SKM-1 (cell line): ENCODE measurements around the gene GFRA1.

ENCODE experiments used
- DNase-seq: peaks from one replicate; lab custom pipeline; 2025; ENCODE audit not compliant: unreplicated experiment; lab: John Stamatoyannopoulos, UW

GFRA1 gene

DNA sequence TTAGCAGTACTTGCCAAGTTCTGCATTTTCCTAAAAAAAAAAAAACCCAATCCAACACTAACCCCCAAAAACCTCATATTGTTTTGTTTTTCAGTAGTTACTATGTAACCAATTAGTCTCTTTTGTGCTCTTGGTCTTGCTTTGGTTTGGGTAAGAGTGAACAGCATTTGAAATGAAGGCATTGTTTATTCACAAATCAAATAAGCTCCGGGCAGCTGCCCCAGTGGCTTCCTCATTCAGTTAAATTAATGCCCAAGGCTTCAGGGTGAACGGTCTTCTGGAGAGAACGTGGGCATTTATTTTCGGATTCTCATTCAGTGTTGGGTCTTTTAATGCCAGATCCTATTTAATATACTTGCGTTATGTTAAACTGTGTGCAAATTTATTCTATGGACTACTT lies 108.7 kb downstream of the GFRA1 start:
- no peak for DNase-seq

- no peak for DNase-seq
Observed at GRCh38 chr10:116163333-116164131, 109.5 kb downstream of the GFRA1 start.

GRCh38 chr10:116162851-116163250 lies 110.2 kb downstream of the GFRA1 start:
- no peak for DNase-seq

DNA sequence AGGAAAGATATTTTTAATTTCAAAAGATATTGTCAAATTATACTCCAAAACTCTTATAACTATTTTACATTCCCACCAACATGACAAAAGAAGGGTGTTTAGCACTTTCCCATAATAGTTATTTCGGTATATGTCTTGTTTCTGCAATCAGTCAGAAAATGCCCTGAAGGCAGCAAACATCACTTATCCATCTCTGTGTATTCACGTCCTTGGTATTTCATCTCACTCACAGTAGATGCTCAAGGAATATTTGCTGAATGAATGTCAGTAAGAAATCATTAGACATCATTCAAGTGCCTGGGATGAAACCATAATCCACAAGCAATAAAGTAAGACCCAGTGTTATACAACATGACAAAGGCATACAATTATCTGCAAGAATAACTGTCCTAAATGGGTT lies 112.7 kb downstream of the GFRA1 start:
- no peak for DNase-seq

DNA sequence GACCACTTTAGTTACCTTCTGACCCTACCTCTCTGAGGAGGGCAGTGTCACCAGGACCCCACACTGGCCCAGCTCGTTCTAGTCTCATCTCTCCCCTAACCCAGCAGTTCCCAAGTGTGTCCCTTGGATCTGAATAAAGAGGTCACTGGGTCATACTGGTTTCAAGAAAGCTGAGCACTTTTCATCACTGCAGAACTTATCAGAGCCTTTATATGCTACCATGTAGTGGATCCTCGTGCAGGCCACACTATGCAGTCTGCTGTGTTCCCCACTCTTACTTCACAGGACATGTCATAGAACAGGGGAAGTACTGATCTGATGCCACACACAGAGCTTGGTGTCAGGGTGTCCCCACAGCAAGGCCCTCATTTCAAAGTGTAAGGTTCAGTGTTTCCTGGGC lies 113.8 kb downstream of the GFRA1 start:
- DNase-seq, result no peak

DNA sequence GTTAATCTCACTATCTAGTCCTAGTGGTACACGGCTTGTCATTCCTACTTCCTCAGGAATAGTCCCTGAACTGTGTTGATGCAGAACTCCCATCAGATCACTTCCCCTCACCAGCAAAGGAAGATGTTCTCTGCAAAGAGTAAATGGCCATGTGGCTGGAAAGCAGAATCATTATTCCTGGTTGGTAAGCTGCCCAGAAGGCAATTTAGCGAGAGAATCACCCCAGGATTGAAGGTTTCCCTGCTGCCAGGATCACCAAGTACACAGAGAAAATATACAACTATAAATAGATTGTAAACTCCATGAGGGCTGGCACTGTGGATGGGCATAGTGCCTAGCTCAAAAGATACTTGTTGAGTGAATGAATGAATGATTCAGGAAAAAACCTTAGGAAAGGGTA lies 115.0 kb downstream of the GFRA1 start:
- no peak for DNase-seq

DNA sequence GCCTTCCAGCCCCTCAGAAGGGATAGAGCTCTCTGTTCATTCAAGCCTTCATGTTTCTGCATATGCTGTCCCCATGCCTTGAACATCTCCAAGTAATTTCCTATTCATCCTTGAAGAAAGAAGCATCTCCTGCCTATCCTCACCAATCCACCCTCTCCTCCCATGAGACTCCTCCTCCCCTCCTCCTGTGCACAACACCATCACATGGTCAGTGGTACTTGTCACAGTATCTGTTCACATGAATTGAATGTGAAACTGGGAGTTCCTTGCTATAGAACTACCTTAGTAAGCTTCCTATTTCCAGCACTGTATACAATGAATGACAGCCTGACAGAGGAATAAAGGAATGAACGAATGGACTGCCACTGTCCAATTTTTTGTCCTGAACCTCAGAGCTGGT lies 115.5 kb downstream of the GFRA1 start:
- no peak for DNase-seq

GRCh38 chr10:116156819-116157218 lies 116.2 kb downstream of the GFRA1 start:
- DNase-seq, result no peak

DNA sequence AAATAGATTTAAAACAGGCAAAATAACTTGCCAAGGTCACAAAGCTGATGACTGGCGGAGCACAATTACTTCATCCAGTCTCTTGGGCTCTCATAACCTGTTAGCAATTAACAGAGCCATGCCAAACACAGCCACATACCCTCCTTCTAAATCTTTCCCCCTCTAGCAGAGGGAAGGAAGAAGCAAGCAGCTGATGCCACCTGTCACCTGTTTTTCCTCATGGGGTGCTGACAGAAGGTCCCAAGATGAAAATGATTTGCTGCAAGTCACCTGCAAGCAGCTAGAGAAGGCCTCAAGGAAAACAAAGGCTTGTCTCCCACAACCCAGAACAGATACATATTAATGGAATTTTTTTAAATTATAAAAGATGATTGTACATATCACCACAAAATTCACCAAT lies 117.8 kb downstream of the GFRA1 start:
- no peak for DNase-seq

- no peak for DNase-seq
Observed at GRCh38 chr10:116154651-116155050, 118.4 kb downstream of the GFRA1 start.

DNA sequence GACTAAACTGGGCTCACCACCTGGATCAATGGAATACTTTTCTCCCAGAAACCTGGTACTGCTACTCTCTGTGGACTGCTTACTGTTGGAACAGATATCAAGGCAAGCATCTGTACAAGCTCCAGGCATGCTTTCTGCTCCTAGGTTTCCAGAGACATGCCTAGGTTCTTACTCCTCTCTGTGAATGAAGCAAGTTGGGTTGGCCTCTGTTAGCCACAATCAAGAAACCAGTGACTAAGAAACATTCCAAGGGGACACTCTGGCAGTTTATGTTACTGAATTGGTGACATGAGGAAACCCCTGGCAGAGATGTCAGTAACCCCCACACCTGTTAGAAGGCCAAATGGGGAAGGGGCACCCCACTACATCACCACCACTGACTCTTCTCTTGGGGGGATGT lies 121.9 kb downstream of the GFRA1 start:
- DNase-seq, result no peak

DNA sequence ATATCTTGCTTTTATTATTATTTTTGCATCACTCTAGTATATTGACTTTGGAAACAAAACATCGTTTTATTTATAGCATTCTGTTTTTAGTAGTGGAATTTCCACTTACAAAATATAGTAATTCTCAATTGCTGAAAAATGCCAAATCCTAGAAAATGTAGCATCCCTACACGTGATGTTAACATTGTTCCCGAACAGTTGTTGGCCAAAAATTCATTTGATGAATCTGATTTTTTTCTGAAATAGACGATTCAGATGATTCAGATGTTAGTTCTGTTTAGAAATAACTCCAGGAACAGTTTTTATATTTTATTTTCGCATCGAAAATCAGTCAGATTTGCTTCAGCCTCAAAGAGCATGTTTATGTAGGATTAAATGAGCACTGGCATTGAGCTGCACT lies 122.4 kb downstream of the GFRA1 start:
- DNase-seq, result no peak

DNA sequence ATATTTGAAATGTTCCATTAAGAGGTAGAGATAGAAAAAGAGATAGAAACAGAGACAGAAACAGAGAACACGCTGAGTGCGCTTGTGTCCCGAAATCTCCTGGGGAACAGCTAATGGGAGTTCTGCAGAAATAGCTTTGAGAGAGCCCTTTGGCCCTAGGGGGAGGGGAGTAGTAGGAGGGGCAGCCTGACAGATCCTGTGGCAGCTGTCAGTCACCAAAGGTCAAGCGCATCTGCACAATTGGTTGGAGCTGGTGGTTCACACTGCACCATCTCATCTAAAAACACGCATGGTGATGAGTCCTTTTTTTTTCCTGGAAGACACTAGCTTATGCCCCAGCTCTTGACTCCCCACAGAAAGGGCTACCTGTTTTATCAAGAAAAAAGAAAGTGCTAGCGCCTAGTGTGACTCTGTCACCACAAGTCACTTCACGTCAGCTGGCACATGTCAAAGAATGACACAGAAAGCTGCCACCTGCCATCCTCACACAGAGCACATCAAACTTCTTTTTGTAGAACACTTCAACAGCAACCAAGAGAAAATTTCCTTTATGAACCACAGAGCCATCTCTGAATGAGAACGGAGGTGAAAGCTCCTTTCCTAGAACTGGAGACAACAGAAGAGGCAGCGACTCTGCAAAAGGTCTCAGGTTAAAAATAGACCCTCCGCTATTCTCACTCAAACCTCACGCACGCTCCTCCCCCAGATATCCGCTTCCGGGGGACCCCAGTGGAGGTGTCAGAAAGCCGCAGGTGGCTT lies 125.7 kb downstream of the GFRA1 start:
- no peak for DNase-seq

DNA sequence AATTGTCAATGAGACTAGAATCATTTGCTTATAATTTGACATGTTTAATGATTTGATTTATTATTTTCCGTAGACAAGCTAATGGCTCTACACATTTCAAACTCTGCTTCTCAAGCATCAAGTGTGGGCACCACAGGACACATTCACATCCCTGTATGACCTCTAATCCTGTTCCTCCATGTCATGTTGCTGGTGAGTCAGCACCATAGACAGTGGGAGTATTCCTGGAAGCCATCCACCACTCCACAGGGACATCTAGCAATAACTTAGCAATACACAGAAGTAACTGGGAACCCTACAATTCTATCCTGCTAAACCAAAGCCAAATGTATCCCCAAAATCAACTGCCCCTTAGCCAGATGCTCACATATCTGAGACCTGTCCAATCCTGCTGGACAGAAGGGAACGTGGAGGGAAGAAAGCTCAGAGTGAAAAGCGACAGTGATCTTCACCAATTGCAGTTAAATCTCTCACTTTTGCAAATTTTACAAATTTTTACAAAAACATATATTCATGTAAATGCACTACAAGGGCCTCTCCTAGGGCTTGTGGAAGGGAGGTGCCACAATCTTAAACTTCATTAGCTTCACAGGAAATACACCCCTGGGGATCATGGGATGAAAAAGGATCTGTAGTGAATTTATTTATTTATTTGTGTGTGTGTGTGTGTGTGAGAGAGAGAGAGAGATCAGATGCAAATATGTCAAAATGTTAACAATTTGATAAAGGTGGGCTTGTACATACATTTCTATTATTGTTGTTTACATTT lies 126.5 kb downstream of the GFRA1 start:
- no peak for DNase-seq

GRCh38 chr10:116143673-116144222 lies 129.3 kb downstream of the GFRA1 start:
- no peak for DNase-seq

DNA sequence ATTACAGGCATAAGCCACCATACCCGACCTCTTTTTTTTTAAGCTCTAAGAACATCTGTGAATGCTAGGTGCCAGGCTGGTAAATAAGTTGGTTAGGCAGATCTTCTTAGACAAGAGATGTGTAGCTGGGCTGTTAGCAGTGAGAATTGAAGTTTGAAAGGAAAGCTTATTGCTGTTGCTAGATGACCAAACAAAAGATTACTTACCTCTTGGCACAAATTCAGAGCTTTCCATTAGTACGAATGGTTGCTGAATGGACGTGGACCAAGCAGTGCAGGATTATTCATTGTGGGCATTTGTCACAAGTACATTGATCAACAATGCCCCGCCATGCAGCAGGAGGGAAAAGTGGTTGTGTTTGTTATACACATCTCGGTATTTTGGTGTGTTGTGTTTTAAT lies 131.2 kb downstream of the GFRA1 start:
- no peak for DNase-seq

DNA sequence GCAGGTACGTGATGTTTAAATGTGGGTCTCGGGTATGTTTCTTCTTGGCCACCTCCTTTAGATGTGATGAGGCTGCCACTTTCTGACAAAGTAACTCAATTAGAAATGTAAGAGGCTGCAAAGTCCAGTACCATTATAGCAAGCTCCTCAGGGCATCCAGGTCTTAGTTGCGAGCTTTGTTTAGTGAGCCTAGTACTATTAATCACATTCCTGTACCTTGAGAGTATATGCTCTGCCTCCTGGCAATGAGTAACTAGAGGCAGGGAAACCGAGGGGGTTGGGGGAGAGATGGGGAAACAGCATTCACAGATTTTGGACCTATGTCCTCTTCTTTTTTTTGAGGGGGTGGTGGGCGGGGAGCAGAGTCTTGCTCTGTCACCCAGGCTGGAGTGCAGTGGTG lies 131.8 kb downstream of the GFRA1 start:
- DNase-seq, result no peak

DNA sequence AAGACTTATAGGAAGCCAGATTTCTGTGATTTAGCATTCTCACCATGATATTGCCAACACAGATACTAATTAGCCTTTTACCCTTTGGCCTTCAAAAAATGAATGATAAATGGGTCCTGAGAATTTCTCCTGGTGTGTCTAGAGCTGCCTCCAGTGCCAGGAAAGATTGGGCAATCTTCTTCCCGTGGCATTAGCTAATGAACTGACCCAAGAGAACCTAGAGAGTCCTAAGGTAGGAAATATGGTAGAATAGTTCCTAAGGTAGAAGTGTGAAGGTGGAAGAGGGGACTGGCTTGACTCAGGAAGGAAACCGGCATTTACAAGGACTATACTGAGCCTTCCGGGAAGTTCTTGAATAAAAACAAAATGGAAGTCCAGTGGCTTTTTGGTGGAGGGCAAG lies 133.1 kb downstream of the GFRA1 start:
- DNase-seq, result no peak

DNA sequence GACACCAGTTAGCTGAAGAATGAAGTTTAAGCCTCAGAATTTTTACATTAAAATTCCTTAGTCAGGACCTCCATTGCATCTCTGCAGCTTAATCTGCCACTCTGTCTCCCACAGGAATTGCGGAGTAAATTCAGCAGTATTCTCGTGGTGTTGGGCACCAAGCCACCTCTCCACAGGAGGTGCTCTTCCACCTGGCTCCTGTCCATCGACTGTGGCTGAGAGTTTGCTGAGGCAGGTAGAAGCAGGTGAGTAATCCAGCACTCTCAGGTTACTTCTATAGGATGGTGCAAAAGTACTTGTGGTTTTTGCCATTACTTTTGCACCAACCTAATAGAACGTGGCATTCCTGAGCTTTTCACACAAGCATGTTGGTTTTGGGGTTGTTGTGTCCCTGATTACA lies 134.1 kb downstream of the GFRA1 start:
- no peak for DNase-seq

GRCh38 chr10:116136261-116136660 lies 136.7 kb downstream of the GFRA1 start:
- no peak for DNase-seq

DNA sequence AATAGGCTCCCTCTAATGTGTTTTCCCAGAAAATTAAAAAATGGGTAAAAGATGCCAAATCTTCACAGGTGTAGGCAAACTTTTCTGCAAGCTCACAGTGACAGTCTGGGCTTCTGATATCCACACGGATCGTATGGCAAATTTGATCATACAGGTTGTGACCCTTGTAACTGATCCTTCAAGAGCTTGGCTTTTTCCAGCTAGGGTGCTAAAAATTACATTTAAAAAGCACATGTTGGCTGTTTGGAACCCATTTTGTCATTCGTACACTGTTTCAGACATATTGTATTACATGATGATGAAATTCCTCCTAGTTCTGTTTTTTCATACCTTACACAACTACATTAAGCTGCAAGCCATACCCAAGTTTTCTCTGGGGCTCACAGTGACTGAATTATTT lies 138.7 kb downstream of the GFRA1 start:
- peak; percentile 64 for DNase-seq

- no peak for DNase-seq
Observed at GRCh38 chr10:116133634-116134033, 139.4 kb downstream of the GFRA1 start.
